ENCODE measurements around the gene FLNC. TPM values are rescaled to one million over a fixed set of nuclear protein-coding genes. Genes with fewer than 3 reads are reported as not detected.

Gene FLNC
- total and polyA plus RNA-seq, 2 of the 13 experiments (the other 11 are each of a cell fraction or from before 2014, with no cell fraction given), result 0.02 TPM; not detected in 1

- no peak for TF ChIP-seq PRDM10 (CRISPR knock-in tag; IDR thresholded peaks at IDR 0.05; ENCODE audit: low read depth)
- TF ChIP-seq FUBP1 (CRISPR knock-in tag; IDR thresholded peaks at IDR 0.05; ENCODE audit: borderline replicate concordance), result no peak
- no peak for TF ChIP-seq ATM (IDR thresholded peaks at IDR 0.05; ENCODE audit: borderline replicate concordance)
- TF ChIP-seq ZNF33A (CRISPR knock-in tag; IDR thresholded peaks at IDR 0.05; ENCODE audit: borderline replicate concordance), result no peak
- TF ChIP-seq ZSCAN5A (CRISPR knock-in tag; IDR thresholded peaks at IDR 0.05; ENCODE audit: borderline replicate concordance), result no peak
- TF ChIP-seq RFXAP (CRISPR knock-in tag; IDR thresholded peaks at IDR 0.05; ENCODE audit: borderline replicate concordance), result no peak
- TF ChIP-seq ZNF460 (CRISPR knock-in tag; IDR thresholded peaks at IDR 0.05; ENCODE audit: borderline replicate concordance), result no peak
- TF ChIP-seq PHB2 (IDR thresholded peaks at IDR 0.05; ENCODE audit: partially characterized antibody), result no peak
- TF ChIP-seq SP5 (CRISPR knock-in tag; IDR thresholded peaks at IDR 0.05; ENCODE audit: borderline replicate concordance, low read depth), result 0 out of 2 replicates have a peak, but pooled peaks have one; percentile 16
- no peak for TF ChIP-seq ZNF280D (CRISPR knock-in tag; IDR thresholded peaks at IDR 0.05)
- no peak for TF ChIP-seq MAF1 (CRISPR knock-in tag; IDR thresholded peaks at IDR 0.05; ENCODE audit: borderline replicate concordance)
- no peak; the same call in 1 of the 2 replicates for TF ChIP-seq ZBTB43 (CRISPR knock-in tag; conservative IDR thresholded peaks at IDR 0.05)
- no peak for TF ChIP-seq ZNF564 (CRISPR knock-in tag; IDR thresholded peaks at IDR 0.05)
- no peak for TF ChIP-seq NR2F2 (IDR thresholded peaks at IDR 0.05; ENCODE audit: borderline replicate concordance, low read depth)
Measured at GRCh38 chr7:128862571-128863432, 32.6 kb downstream of the FLNC start, which contains the start of gene ATP6V1F (continued).
